Activated CD4-positive, alpha-beta memory T cell treated with anti-CD3 and anti-CD28 coated beads for 36 hours (primary cell): Measurements from ENCODE around the gene PRDM1. TPM values are rescaled to one million over a fixed set of nuclear protein-coding genes. Genes with fewer than 3 reads are reported as not detected.

ENCODE experiments used
- CTCF ChIA-PET: fragments of 350-600 bp; sonication (Branson Sonifier 250); formaldehyde crosslinking; loops from one replicate; lab custom pipeline; 2021; ENCODE audit warnings: antibody characterized with exemption, inconsistent platforms; lab: Charles Lee
- POLR2A ChIA-PET: fragments of 350-600 bp; sonication (Branson Sonifier 250); formaldehyde crosslinking; loops from one replicate; lab custom pipeline; 2021; ENCODE audit warnings: antibody characterized with exemption; lab: Charles Lee
- DNase-seq: peaks from one replicate; pipeline ENCODE4 v3.0.0-alpha.2; 2020
- H3K27ac Mint-ChIP-seq: one replicate; pipeline ENCODE4 v1.8.0; 2021; ENCODE audit warnings: mixed read lengths
- H3K27me3 Mint-ChIP-seq: one replicate; pipeline ENCODE4 v1.8.0; 2021; ENCODE audit warnings: mixed read lengths
- H3K36me3 Mint-ChIP-seq: one replicate; pipeline ENCODE4 v1.8.0; 2021; ENCODE audit warnings: mixed read lengths
- H3K4me1 Mint-ChIP-seq: one replicate; pipeline ENCODE4 v1.8.0; 2021; ENCODE audit warnings: low read depth, mixed read lengths
- H3K4me3 Mint-ChIP-seq: one replicate; pipeline ENCODE4 v1.8.0; 2021; ENCODE audit warnings: mild to moderate bottlenecking, mixed read lengths
- H3K9me3 Mint-ChIP-seq: one replicate; pipeline ENCODE4 v1.8.0; 2021; ENCODE audit warnings: mixed read lengths
- intact Hi-C: fragments of 100-400 bp; cut with micrococcal nuclease; formaldehyde crosslinking; loops from one replicate; pipeline ENCODE4 v1.15.1; 2023
- total RNA-seq, 2 experiments: library from RNA; stranded (reverse); gene quantifications; one replicate each; pipeline ENCODE4 v1.2.3, GENCODE V29; 2021

Gene PRDM1
- total RNA-seq, 2 experiments from 2014 or later, result 70.9 to 78.9 TPM

- intact Hi-C loops, result no loop called here
- H3K9me3 Mint-ChIP-seq, result no peaks in the 10 kb centered on the region
- ChIA-PET CTCF (no interaction called here), POLR2A (no interaction called here)
- no peak for DNase-seq
- no peaks in the 10 kb centered on the region for H3K27me3 Mint-ChIP-seq
- no peak overlapping the region for H3K4me3 Mint-ChIP-seq
- H3K4me1 Mint-ChIP-seq, result peaks cover 23% of the 10 kb centered on the region
- no peak overlapping the region for H3K27ac Mint-ChIP-seq
- H3K36me3 Mint-ChIP-seq, result no peaks in the 10 kb centered on the region
Observed at GRCh38 chr6:106156413-106156812, 70.3 kb downstream of the PRDM1 start.

GRCh38 chr6:106156863-106157262 lies 70.7 kb downstream of the PRDM1 start:
- CTCF ChIA-PET, result no interaction called here
- Mint-ChIP-seq H3K4me3 (no peak overlapping the region), H3K9me3 (no peaks in the 10 kb centered on the region), H3K27me3 (no peaks in the 10 kb centered on the region), H3K36me3 (no peaks in the 10 kb centered on the region), H3K27ac (no peak overlapping the region), H3K4me1 (peaks cover 24% of the 10 kb centered on the region)
- POLR2A ChIA-PET, result no interaction called here
- DNase-seq, result no peak
- intact Hi-C loops, result no loop called here

- no peak overlapping the region for H3K4me3 Mint-ChIP-seq
- peaks cover 27% of the 10 kb centered on the region for H3K4me1 Mint-ChIP-seq
- no peak for DNase-seq
- ChIA-PET CTCF (no interaction called here), POLR2A (no interaction called here)
- H3K9me3 Mint-ChIP-seq, result no peaks in the 10 kb centered on the region
- no peak overlapping the region for H3K27ac Mint-ChIP-seq
- no peaks in the 10 kb centered on the region for H3K27me3 Mint-ChIP-seq
- intact Hi-C loops, result no loop called here
- H3K36me3 Mint-ChIP-seq, result no peaks in the 10 kb centered on the region
Observed at GRCh38 chr6:106158816-106159215, 72.7 kb downstream of the PRDM1 start.

Other genes starting within 250 kb of the PRDM1 start
- 10 to 100 TPM; 29.2 TPM for gene ATG5, start 239.4 kb downstream of the PRDM1 start, total RNA-seq